ENCODE measurements around the gene FBXO31. TPM values are rescaled to one million over a fixed set of nuclear protein-coding genes. Genes with fewer than 3 reads are reported as not detected.

Gene FBXO31
- polyA plus RNA-seq, 3 donors: 18.3 to 26.1 (median 25.7) TPM

DNA sequence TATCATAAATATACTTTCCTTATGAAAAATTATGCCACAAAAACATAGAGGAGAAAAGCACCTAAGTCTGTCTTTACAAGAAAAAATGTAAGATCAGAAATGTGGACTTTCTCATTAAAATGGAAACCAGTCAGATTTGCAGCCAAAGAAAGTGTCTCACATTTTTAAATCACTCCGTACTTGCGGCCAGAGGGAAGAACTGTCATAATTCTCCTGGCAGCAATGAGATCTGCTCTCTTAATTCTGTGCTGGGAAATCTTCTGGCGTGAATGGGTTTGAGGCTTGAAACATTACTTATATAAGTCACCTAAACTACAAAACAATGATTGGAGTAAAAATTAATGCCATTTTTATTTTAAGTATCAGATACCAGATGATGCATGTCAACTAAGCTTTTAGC, 77.1 kb downstream of the FBXO31 start:
- DNase-seq (ENCODE audit: extremely low read depth in 1 of 11, low read depth in 9 of 11, low spot score in 4 of 11): no peak

- DNase-seq (ENCODE audit: extremely low read depth in 1 of 11, low read depth in 9 of 11, low spot score in 4 of 11): no peak
Measured at GRCh38 chr16:87305505-87306391, 77.8 kb downstream of the FBXO31 start.

GRCh38 chr16:87304951-87305350, 78.6 kb downstream of the FBXO31 start:
- DNase-seq (ENCODE audit: extremely low read depth in 1 of 11, low read depth in 9 of 11, low spot score in 4 of 11): no peak

- DNase-seq (ENCODE audit: extremely low read depth in 1 of 11, low read depth in 9 of 11, low spot score in 4 of 11): no peak
Measured at GRCh38 chr16:87303962-87304521, 79.5 kb downstream of the FBXO31 start.

GRCh38 chr16:87303431-87303930, 80.1 kb downstream of the FBXO31 start:
- DNase-seq (ENCODE audit: extremely low read depth in 1 of 11, low read depth in 9 of 11, low spot score in 4 of 11): no peak

DNA sequence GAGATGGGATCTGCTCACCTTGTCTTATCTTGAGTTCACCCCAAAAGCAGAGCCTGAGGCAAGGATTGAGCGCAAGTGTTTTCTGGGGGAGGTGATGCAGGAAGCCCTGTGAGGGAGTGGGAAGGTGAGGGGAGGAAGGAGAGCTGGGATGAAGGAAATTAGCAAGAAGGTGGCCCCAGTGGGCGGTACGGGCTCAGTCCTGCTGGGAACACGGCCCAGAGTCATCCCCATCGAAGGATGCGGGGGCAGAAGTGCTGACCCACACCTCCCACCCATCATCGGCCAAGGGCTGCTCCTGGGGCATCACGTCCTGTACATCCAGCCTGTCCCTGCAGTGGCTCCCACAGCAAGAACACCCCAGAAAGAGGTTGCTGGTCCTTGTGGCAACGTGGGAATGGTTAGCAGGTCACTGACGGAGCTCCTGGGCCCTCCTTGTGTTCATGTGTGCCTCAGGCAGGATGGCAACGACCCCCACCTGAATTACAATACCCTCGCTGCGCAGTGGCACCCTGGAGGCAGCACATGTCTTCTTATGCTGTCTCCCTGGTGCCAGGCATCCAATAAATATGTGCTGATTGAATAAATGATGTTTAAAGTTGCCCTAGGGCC, 84.6 kb downstream of the FBXO31 start:
- DNase-seq (ENCODE audit: extremely low read depth in 1 of 11, low read depth in 9 of 11, low spot score in 4 of 11): no peak

DNA sequence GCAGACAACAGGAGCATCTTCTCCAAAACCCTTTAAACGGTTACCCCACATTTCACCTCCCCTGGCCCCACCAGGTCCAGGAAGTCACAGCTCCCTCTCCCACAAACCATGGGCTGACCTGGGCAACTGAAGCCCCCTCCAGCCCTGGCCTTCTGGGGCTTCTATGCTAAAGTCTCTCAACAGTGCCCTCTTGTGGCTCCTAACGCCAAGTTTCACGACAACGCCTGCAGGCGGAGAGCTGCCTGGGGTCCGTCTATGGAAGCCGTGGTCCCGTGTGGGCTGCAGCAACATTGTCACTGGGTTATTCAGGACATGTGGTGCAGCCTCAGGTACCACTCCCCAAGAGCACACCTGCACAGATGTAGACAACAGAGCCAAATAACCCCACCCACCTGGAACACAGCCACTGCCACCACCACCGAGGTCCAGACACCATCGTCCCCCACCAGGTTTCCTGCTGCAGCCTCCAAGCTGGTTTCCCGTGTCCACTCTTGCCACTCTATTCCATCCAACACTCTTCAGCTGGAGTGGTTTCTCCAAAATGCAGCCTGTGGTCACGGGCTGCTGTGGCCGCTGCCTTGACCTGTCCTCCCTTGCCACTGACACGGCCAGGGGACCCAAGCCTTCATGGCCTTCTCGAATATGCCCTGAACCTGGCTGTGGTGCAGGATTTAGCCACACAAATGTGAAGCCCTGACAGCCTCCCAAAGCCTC, 85.5 kb downstream of the FBXO31 start:
- DNase-seq (ENCODE audit: extremely low read depth in 1 of 11, low read depth in 9 of 11, low spot score in 4 of 11): peak in 1 of 11 donors; percentile 45

GRCh38 chr16:87297407-87297806, 86.2 kb downstream of the FBXO31 start:
- DNase-seq (ENCODE audit: extremely low read depth in 1 of 11, low read depth in 9 of 11, low spot score in 4 of 11): no peak

DNA sequence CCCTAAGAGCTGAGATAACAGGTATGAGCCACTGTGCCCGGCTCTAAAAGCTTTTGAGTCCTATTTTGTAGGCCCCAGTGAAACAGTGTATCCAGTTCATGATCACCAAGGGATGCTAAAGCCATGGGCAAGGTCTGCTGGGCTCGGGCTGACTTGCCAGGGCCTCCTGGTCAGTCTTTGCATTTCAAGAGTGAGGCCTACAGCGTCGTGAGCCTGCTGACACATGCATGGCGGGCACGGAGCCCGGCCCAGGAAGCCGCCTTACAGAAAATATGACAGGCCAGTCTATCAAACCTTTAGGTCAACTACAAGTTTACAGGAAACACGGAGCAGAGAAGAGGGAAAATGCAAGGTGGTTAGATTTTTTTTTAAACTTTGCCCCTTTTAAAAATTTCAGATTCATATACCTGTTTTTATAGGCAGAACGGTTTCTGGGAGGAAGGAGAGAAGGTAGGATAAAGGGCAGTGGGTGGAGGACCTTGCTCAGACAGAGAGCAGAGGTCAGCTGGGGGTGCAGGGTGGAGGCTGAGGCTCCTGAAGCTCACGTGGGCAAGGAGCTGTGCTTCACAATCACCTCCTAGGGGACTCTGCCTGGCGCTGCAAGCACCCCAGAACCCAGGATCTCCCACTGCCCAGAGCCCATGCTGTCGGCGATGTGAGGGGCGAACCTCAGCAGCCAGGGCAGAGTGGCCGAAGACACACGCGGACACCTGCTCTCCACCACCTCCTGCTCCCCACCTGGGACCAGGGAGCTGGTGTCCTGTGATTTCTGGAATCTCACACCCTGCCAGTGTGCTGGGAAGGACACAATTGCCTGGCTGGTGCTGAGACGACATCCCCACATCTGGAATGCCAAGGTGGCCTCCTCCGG, 87.7 kb downstream of the FBXO31 start:
- DNase-seq (ENCODE audit: extremely low read depth in 1 of 11, low read depth in 9 of 11, low spot score in 4 of 11): no peak

DNA sequence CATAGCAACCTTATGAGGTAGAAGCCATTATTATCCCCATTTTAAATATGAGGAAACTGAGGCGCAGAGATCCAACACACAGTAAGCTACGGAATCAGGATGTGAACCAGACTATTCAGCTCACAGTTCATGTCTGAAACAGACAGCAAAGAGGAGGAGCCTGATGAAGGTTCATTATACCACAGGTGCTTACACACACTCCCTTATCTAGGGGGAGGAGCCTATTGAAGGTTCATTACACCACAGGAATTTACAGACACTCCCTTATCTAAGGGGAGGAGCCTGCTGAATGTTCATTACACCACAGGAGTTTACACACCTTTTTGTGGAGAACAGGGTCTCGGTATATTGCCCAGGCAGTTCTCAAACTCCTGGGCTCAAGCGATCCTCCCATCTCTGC, 88.3 kb downstream of the FBXO31 start:
- no peak for DNase-seq (ENCODE audit: extremely low read depth in 1 of 11, low read depth in 9 of 11, low spot score in 4 of 11)

- DNase-seq (ENCODE audit: extremely low read depth in 1 of 11, low read depth in 9 of 11, low spot score in 4 of 11): no peak
Measured at GRCh38 chr16:87293990-87294389, 89.6 kb downstream of the FBXO31 start.

DNA sequence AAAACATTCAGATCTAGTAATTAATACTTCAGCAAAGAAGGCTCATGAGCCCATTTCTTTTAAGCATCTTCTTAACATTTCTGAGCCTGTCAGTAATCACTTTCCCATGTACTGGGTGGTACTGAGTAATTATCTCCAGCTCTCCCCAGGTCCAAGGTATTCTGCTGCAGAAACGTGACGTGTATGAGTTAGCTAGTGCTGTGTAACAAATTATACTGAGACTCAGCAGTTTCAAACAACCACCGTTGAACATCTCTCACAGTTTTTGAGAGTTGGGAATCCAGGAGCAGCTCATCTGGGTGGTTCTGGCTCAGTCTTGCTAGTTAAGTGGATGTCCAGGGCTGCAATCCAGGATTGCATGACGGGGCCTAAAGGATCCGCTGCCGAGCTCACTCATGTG, 91.6 kb downstream of the FBXO31 start:
- DNase-seq (ENCODE audit: extremely low read depth in 1 of 11, low read depth in 9 of 11, low spot score in 4 of 11): no peak

DNA sequence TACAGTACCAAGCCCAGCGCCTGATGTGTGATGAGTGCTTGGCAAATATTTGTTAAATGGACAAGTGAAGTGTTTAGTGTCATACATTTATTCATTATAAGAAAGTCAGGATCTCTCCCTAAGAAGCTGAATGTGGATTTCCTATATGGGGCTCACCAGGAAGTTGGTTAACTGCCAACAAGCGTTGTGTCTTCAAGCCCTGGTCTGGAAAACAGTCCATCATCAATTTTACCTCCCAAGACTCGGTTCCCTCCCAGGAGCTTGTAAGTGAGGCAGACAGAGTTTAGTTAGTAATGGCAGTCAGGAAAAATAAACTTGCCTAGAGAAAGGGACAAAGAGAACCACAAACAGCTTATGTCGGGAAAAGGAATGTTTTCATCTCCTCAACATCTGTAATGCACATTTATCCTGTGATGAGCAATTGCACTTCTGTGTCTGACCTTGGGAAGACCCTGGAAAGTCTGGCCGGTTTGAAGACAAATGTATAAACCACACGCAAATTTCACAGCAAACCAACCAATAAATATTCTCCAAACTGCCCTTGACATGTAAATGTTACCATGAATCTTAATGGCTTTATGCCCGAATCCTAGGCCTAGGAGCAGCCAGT, 94.7 kb downstream of the FBXO31 start:
- DNase-seq (ENCODE audit: extremely low read depth in 1 of 11, low read depth in 9 of 11, low spot score in 4 of 11): no peak

GRCh38 chr16:87286839-87287626, 96.5 kb downstream of the FBXO31 start:
- no peak for DNase-seq (ENCODE audit: extremely low read depth in 1 of 11, low read depth in 9 of 11, low spot score in 4 of 11)

- DNase-seq (ENCODE audit: extremely low read depth in 1 of 11, low read depth in 9 of 11, low spot score in 4 of 11): no peak
Measured at GRCh38 chr16:87284183-87284582, 99.4 kb downstream of the FBXO31 start.

DNA sequence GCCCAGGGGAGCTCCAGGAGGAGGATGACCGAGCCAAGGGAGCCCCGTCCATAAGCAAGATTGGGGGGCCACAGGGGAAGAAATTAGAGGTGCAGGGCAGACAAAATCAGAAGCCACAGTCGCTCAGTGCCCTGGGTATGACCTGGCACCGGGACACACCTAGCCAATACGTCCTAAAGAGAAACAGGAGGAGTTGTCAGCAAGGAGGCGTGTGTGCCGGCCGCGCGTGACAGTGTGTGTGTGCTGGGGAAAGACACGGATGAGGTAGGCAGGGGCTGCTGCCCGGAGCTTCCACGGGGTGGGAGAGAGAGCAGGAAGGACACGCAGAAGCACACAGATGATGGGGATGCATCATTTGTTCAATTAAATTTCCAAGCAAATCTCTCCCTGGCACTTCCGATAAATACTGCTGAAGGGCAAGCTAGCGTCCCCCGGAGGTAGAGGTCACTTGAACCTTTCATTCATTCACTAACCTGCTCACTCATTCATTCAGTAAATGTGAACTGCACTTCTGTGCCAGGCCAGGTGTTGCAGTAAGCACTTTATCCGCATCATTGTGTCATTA, 104.4 kb downstream of the FBXO31 start:
- DNase-seq (ENCODE audit: extremely low read depth in 1 of 11, low read depth in 9 of 11, low spot score in 4 of 11): no peak
